Skeletal muscle cell (primary cell): ENCODE data around the gene GRIN1.
A peak's percentile ranks its signal among the peaks of the same experiment; 100 is the strongest.

ENCODE experiments used
- DNase-seq: peaks from one replicate; pipeline ENCODE4 v3.0.0-alpha.2; 2010; ENCODE audit warnings: low read depth
- H3K4me3 ChIP-seq: 2 replicates; pipeline ENCODE4 v1.5.1; 2011; ENCODE audit warnings: low read depth, mild to moderate bottlenecking, control low read depth, low read length, moderate library complexity

GRIN1 gene

DNA sequence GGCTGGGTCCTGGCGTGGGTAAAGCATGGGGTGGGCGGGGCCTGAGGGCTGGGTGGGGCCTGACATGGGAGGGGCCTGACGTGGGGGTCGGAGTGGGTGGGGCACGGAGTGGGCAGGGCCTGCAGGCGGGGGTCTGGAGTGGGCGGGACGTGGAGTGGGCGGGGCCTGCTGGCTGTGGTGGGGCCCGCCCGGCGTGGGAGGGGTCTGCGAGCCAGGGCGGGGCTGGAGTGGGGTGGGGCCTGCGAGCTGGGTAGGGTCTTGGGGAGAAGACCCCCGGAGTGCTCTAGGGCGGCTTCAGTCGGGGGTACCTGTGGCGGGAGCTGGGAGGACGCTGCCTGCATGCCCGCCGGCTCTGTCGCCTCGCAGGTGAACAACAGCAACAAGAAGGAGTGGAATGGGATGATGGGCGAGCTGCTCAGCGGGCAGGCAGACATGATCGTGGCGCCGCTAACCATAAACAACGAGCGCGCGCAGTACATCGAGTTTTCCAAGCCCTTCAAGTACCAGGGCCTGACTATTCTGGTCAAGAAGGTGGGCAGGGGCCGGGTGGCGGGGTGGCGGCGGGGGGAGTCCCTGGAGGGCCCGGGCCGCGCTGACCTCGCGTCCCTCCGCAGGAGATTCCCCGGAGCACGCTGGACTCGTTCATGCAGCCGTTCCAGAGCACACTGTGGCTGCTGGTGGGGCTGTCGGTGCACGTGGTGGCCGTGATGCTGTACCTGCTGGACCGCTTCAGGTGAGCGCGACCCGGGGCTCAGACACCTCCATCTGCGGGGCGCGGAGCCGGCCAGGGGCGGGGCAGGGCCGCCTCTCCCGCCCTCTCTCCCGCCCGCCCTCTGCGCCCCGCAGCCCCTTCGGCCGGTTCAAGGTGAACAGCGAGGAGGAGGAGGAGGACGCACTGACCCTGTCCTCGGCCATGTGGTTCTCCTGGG lies 22.9 kb downstream of the GRIN1 start:
- no peak overlapping the region for H3K4me3 ChIP-seq
- no peak for DNase-seq

DNA sequence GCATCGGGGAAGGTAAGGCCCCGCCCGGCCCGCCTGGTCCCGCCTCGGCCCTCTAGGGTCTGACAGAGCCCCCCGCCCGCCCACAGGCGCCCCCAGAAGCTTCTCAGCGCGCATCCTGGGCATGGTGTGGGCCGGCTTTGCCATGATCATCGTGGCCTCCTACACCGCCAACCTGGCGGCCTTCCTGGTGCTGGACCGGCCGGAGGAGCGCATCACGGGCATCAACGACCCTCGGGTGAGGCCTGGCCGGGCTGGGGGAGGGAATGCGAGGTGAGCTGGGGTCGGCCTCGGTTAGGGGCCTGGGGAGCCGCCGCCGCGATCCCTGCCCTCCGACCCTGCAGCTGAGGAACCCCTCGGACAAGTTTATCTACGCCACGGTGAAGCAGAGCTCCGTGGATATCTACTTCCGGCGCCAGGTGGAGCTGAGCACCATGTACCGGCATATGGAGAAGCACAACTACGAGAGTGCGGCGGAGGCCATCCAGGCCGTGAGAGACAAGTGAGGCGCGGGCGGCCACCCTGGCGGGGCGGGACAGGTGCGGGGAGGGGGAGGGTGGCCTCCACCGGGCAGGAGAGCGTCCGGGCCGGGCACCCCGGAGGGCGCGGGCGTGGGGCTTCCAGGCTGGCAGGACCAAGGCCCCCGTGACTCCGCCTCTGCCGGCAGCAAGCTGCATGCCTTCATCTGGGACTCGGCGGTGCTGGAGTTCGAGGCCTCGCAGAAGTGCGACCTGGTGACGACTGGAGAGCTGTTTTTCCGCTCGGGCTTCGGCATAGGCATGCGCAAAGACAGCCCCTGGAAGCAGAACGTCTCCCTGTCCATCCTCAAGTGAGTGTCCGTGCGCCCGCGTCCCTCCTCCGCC lies 23.8 kb downstream of the GRIN1 start:
- DNase-seq: no peak
- peak overlapping the region; percentile 29 for H3K4me3 ChIP-seq

- H3K4me3 ChIP-seq: peak overlapping the region; percentile 29
- DNase-seq: no peak
Observed at GRCh38 chr9:137163365-137163715, 24.4 kb downstream of the GRIN1 start.

GRCh38 chr9:137163805-137164204 lies 24.9 kb downstream of the GRIN1 start:
- no peak for DNase-seq
- H3K4me3 ChIP-seq: no peak overlapping the region

GRCh38 chr9:137164370-137165249 lies 25.7 kb downstream of the GRIN1 start:
- no peak overlapping the region for H3K4me3 ChIP-seq
- DNase-seq: no peak

DNA sequence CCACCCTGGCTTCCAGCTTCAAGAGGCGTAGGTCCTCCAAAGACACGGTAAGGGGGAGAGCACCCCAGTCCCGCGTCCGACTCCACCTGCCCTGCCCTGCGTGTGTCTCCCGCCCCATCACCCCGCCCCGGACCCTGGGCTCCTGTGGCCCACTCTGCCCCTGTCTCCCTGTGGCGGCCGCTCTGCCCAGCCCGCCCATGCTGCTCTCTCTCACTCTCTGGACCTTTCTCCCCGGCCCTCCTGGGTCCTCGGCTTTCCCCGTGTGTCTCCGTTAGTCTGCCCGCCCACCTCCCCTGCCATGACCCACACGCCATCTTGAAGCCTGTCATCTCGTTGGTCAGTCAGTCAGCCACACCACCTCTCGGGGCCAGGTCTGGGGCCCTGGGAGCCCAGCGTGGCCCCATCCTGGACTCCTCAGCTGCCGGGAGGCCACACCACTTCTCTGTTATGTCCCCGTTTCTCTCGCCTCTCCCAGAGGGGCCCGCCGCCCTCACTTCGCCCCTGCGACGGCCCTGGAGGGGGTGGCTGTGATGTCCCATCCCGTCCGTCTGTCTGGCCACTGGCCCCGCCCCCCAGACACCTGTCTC lies 26.4 kb downstream of the GRIN1 start:
- DNase-seq: no peak
- no peak overlapping the region for H3K4me3 ChIP-seq

- no peak for DNase-seq
- H3K4me3 ChIP-seq: no peak overlapping the region
Observed at GRCh38 chr9:137166380-137167229, 27.7 kb downstream of the GRIN1 start.

GRCh38 chr9:137167277-137167746 lies 28.4 kb downstream of the GRIN1 start:
- no peak for DNase-seq
- H3K4me3 ChIP-seq: no peak overlapping the region

- no peak for DNase-seq
- no peak overlapping the region for H3K4me3 ChIP-seq
Observed at GRCh38 chr9:137167747-137168572, 29.0 kb downstream of the GRIN1 start.

- no peak for DNase-seq
- peak overlapping the region; percentile 15 for H3K4me3 ChIP-seq
Observed at GRCh38 chr9:137168573-137168903, 29.6 kb downstream of the GRIN1 start.

DNA sequence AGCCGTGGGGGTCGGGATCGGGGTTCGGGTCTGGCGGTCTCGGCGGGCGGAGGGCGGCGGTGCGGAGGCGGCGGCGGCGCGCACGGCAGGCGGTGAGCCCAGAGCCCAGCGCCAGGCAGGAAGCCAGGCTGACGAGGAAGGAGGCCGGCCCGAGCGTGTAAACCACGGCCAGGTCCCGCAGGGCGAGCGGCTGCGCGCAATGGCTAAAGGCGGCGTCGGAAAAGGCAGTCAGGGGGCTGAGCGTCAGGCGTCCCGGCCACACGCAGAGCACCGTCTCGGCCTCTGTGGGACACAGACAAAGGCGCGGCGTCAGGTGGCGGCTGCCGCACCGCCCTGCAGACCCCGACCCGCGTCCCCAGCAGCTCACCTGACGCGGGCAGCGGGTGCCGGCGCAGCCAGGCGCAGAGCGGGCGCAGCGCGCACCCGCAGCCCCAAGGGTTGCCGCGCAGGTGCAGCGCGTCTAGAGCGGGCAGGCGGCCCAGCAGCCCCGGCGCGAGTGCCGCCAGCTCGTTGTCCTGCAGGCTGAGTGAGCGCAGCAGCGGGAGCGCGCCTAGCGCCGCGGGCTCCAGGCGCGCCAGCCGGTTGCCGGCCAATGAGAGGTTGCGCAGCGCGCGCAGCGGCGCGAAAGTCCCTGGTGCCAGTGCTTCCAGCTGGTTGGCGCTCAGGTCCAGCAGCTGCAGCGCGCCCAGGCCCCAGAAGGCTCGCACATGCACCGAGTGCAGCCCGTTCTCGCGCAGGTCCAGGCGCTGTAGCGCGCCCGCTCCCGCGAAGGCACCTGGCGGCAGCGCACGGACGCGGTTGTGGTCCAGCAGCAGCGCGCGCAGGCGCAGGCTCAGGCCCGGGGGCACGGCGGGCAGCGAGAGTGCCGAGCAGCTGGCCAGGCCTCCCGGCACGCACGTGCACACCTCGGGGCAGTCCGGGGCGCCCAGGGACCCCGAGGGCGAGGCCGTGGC lies 30.2 kb downstream of the GRIN1 start:
- DNase-seq: no peak
- H3K4me3 ChIP-seq: peak overlapping the region; percentile 15

- H3K4me3 ChIP-seq: no peak within 1 kb of the TSS
- no peak for DNase-seq
Observed at GRCh38 chr9:137169896-137170358, 31.0 kb downstream of the GRIN1 start, which contains the start of gene LRRC26. Gene LRRC26 (minus strand): TSS chr9:137170051. CDS start chr9:137169943, 108 bp downstream.

DNA sequence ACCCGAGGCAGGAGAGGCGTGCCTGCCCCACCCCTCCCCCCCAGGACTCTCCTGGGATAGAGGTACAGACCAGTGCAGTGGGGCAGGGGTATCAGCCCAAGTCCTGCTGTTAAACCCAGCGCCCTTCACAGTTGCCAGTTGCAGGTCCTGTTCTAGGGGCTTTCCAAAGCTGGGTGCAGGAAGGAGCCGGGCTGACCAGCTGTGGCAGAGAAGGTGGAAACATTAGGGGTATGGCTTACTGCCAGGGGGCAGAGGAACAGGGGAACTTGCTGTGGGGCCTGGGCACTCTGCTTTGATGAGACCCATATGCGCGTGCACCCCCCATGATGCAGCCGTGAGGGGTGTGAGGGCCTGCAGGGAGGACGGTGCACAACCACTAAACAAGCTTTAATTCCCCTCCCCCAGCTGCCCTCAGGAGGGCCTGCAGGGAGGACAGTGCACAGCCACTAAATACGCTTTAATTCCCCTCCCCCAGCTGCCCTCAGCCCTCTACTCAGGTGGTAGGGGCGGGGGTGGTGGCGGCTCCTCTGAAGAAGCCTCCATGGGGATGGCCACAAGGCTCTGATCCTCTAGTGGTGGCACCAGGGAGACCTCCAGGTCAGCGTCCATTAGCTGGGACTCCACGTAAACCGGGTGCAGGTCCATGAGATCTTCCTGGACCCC lies 31.7 kb downstream of the GRIN1 start:
- no peak overlapping the region for H3K4me3 ChIP-seq
- no peak for DNase-seq

DNA sequence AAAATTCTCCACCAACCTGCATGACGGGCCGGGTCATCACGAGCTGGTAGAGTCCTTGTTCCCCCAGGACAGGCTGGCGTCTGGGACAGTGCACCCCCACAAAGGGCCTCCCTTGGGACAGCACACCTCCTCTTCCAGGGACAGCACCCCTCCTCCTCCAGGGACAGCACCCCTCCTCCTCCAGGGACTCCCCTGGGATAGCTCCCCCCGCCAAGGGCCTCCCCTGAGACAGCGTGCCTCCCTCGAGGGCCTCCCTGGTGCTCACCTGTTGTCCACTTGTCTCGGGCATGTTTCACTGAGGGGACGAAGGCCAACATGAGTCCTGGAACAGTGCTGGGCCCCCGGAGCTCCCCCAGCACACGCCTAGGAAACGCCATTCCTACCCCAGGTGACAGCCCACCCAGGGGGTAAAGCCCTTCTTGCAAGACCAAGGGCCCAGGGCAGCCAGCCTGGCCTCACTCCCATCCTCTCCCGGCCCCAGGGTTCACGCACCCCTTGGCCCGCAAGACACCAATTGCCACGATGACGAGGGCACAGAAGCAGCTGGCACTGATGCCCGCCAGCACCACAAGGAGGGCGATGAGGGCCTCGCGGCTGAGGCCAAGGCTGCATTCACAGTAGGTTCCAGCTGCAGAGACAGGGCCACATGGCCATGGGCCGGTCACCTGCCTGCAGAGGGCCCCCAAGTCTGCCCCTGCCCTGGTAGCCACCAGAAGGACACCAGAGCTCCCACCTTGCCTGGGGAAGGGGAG lies 32.4 kb downstream of the GRIN1 start:
- DNase-seq: no peak

More for the DNA sequence above, 32.4 kb downstream of the GRIN1 start:
- no peak overlapping the region for H3K4me3 ChIP-seq
